Naive B cell (primary cell): Measurements from ENCODE around the gene CPPED1. TPM values are rescaled to one million over a fixed set of nuclear protein-coding genes. Genes with fewer than 3 reads are reported as not detected.
A peak's percentile ranks its signal among the peaks of the same experiment; 100 is the strongest.
"Not testable (repeated sequence)": the region's sequence is repeated elsewhere in the genome, so short reads cannot be mapped to it uniquely, and the experiment has no call there.

Source experiments
- ATAC-seq, 2 donors: fragments of 150-1000 bp; cut with Tn5 transposase; 2 replicates each; pipeline ENCODE4 v1.10.0; 2021; ENCODE audit warnings: low read depth in 2 of 2, mild to moderate bottlenecking in 2 of 2, moderate library complexity in 2 of 2
- DNase-seq: peaks from one replicate; pipeline ENCODE4 v3.0.0; 2022
- H3K27ac Mint-ChIP-seq, 6 donors: one replicate each; pipeline ENCODE4 v1.8.0; 2020 to 2022; ENCODE audit warnings: mild to moderate bottlenecking in 6 of 6, mixed read lengths in 6 of 6, moderate library complexity in 5 of 6, inconsistent platforms in 2 of 6
- H3K27me3 Mint-ChIP-seq, 3 donors: one replicate each; pipeline ENCODE4 v1.8.0; 2021 to 2022; ENCODE audit warnings: mixed read lengths in 3 of 3, mild to moderate bottlenecking in 1 of 3
- H3K36me3 Mint-ChIP-seq, 2 donors: one replicate each; pipeline ENCODE4 v1.8.0; 2020 to 2022; ENCODE audit warnings: mixed read lengths in 2 of 2, inconsistent platforms in 1 of 2, mild to moderate bottlenecking in 1 of 2
- H3K4me1 Mint-ChIP-seq, 3 donors: one replicate each; pipeline ENCODE4 v1.8.0; 2020 to 2022; ENCODE audit warnings: mixed read lengths in 3 of 3, inconsistent platforms in 1 of 3, mild to moderate bottlenecking in 1 of 3, moderate library complexity in 1 of 3
- H3K4me3 Mint-ChIP-seq, 8 donors: one replicate each; pipeline ENCODE4 v1.8.0; 2020 to 2022; ENCODE audit warnings: mild to moderate bottlenecking in 8 of 8, mixed read lengths in 8 of 8, moderate library complexity in 8 of 8, inconsistent platforms in 2 of 8
- H3K9me3 Mint-ChIP-seq, 7 donors: one replicate each; pipeline ENCODE4 v1.8.0; 2020 to 2022; ENCODE audit warnings: mixed read lengths in 7 of 7, mild to moderate bottlenecking in 5 of 7, inconsistent platforms in 2 of 7, moderate library complexity in 1 of 7
- polyA plus RNA-seq, 6 donors: library from polyadenylated mRNA; unstranded; fragments of 300-500 nt; fragmentation: Illumina TruSeq; gene quantifications; one replicate each; pipeline ENCODE4 v1.2.3, GENCODE V29; 2021; ENCODE audit warnings: low read depth in 6 of 6

The CPPED1 gene
- polyA plus RNA-seq, 6 donors from 2014 or later, result 1.9 to 9.1 (median 8.2) TPM

GRCh38 chr16:12775656-12776236 lies 27.9 kb downstream of the CPPED1 start:
- Mint-ChIP-seq H3K27me3 (no peaks in the 10 kb centered on the region), H3K4me1 (peaks cover 0 to 5% (median 0%) of the 10 kb centered on the region in 3 donors), H3K4me3 (peak overlapping the region in 1 of 8 donors; percentile 40), H3K9me3 (peaks cover 0 to 6% (median 0%) of the 10 kb centered on the region in 7 donors), H3K27ac (no peak overlapping the region), H3K36me3 (peaks cover 23 to 32% of the 10 kb centered on the region in 2 donors)
- ATAC-seq (no peak), DNase-seq (no peak)

DNA sequence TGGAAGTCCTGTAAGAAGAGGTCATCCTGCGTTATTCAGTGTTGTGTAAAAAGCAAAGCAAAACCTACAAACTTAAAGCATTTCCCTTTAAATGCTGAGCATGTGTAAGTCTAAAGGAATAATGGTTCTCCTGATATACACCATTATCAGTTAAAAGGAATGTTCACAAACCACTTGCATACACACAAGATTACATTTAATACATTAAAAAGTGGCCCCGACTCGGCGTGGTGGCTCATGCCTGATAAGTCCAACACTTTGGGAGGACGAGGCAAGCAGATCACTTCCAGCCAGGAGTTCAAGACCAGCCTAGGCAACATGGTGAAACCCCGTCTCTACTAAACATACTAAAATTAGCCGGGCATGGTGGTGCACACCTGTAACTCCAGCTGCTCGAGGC lies 30.5 kb downstream of the CPPED1 start:
- ATAC-seq, result no peak
- no peak for DNase-seq
- no peak overlapping the region for H3K4me3 Mint-ChIP-seq
- H3K36me3 Mint-ChIP-seq, result peaks cover 18 to 20% of the 10 kb centered on the region in 2 donors
- H3K27me3 Mint-ChIP-seq, result no peaks in the 10 kb centered on the region
- H3K4me1 Mint-ChIP-seq, result peaks cover 0 to 5% (median under 1%) of the 10 kb centered on the region in 3 donors
- peak overlapping the region in 1 of 6 donors; percentile 27 for H3K27ac Mint-ChIP-seq
- H3K9me3 Mint-ChIP-seq, result peaks cover 0 to 6% (median 0%) of the 10 kb centered on the region in 7 donors

GRCh38 chr16:12771341-12771798 lies 32.3 kb downstream of the CPPED1 start:
- H3K9me3 Mint-ChIP-seq, result peaks cover 0 to 4% (median 0%) of the 10 kb centered on the region in 7 donors
- H3K4me3 Mint-ChIP-seq, result no peak overlapping the region
- DNase-seq (no peak), ATAC-seq (no peak)
- peaks cover 15 to 20% of the 10 kb centered on the region in 2 donors for H3K36me3 Mint-ChIP-seq
- peaks cover 1 to 5% (median 3%) of the 10 kb centered on the region in 3 donors for H3K4me1 Mint-ChIP-seq
- no peak overlapping the region for H3K27ac Mint-ChIP-seq
- H3K27me3 Mint-ChIP-seq, result no peaks in the 10 kb centered on the region

DNA sequence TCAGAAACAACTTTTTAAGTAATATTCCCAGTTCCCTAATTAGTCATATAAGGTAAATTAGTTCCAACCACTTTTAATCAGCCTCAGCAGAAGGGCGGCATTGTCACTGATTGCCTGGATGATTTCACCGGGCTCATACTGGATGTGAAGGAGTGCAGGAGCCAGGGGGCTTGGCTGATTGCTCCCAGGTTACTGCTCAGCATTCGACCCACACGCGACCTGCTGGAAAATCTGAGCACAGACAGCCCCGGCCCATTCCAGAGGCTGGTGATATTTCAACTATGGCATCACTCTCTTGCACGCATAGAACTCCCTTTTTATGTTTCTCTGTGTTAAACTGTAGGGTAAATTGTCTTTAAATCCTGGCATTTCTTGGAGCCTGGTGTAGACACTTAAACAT lies 34.2 kb downstream of the CPPED1 start:
- no peak for ATAC-seq
- Mint-ChIP-seq H3K36me3 (peaks cover 7 to 9% of the 10 kb centered on the region in 2 donors), H3K4me3 (no peak overlapping the region), H3K4me1 (peaks cover 1 to 5% (median 3%) of the 10 kb centered on the region in 3 donors), H3K9me3 (no peaks in the 10 kb centered on the region), H3K27ac (no peak overlapping the region), H3K27me3 (no peaks in the 10 kb centered on the region)
- no peak for DNase-seq

DNA sequence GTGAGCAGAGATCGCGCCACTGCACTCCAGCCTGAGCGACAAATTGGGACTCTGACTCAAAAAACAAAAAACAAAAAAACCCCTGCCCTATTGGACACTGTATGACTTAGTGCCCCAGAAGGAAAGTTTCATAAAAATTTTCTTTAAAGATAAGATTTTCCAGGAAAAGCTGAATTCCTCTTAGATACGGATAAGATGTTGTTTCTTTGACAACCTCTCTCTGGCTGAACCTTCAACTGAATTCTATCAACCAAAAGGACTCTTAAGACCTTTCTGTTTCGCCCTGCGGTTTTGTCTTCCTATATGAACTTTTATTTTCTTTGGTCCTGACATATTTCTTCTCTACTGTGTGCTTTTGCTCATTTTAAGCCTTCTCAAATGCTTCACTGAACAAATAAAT lies 35.8 kb downstream of the CPPED1 start:
- ATAC-seq, result no peak
- Mint-ChIP-seq H3K4me3 (no peak overlapping the region), H3K36me3 (peaks cover 6 to 7% of the 10 kb centered on the region in 2 donors), H3K9me3 (no peaks in the 10 kb centered on the region), H3K27ac (peak overlapping the region in 1 of 6 donors; percentile 17), H3K4me1 (peaks cover 1 to 5% (median 3%) of the 10 kb centered on the region in 3 donors), H3K27me3 (no peaks in the 10 kb centered on the region)
- DNase-seq, result no peak

GRCh38 chr16:12766853-12767252 lies 36.8 kb downstream of the CPPED1 start:
- Mint-ChIP-seq H3K36me3 (peaks cover 6 to 7% of the 10 kb centered on the region in 2 donors), H3K4me1 (peaks cover 1 to 5% (median 3%) of the 10 kb centered on the region in 3 donors), H3K27ac (peak overlapping the region in 1 of 6 donors; percentile 75), H3K9me3 (no peaks in the 10 kb centered on the region), H3K27me3 (no peaks in the 10 kb centered on the region), H3K4me3 (no peak overlapping the region)
- no peak for ATAC-seq
- no peak for DNase-seq

- H3K36me3 Mint-ChIP-seq, DNase-seq, ATAC-seq, H3K9me3 Mint-ChIP-seq, H3K4me1 Mint-ChIP-seq, H3K27me3 Mint-ChIP-seq: not testable (repeated sequence)
- Mint-ChIP-seq H3K27ac (peak overlapping the region in 1 of 6 donors; percentile 72), H3K4me3 (peak overlapping the region in 1 of 8 donors; percentile 61)
Measured at GRCh38 chr16:12766208-12766607, 37.5 kb downstream of the CPPED1 start.

- Mint-ChIP-seq H3K36me3 (peaks cover 0 to 4% of the 10 kb centered on the region in 2 donors), H3K4me3 (no peak overlapping the region), H3K4me1 (peaks cover 0 to 6% (median 3%) of the 10 kb centered on the region in 3 donors), H3K27me3 (no peaks in the 10 kb centered on the region), H3K9me3 (no peaks in the 10 kb centered on the region), H3K27ac (no peak overlapping the region)
- no peak for DNase-seq
- no peak for ATAC-seq
Measured at GRCh38 chr16:12764813-12765488, 38.7 kb downstream of the CPPED1 start.

GRCh38 chr16:12763517-12763916 lies 40.2 kb downstream of the CPPED1 start:
- H3K36me3 Mint-ChIP-seq, result peaks cover 0 to 4% of the 10 kb centered on the region in 2 donors
- no peak overlapping the region for H3K4me3 Mint-ChIP-seq
- ATAC-seq, result no peak
- peaks cover 0 to 18% (median 3%) of the 10 kb centered on the region in 3 donors for H3K4me1 Mint-ChIP-seq
- no peak overlapping the region for H3K27ac Mint-ChIP-seq
- no peaks in the 10 kb centered on the region for H3K9me3 Mint-ChIP-seq
- no peak for DNase-seq
- no peaks in the 10 kb centered on the region for H3K27me3 Mint-ChIP-seq

DNA sequence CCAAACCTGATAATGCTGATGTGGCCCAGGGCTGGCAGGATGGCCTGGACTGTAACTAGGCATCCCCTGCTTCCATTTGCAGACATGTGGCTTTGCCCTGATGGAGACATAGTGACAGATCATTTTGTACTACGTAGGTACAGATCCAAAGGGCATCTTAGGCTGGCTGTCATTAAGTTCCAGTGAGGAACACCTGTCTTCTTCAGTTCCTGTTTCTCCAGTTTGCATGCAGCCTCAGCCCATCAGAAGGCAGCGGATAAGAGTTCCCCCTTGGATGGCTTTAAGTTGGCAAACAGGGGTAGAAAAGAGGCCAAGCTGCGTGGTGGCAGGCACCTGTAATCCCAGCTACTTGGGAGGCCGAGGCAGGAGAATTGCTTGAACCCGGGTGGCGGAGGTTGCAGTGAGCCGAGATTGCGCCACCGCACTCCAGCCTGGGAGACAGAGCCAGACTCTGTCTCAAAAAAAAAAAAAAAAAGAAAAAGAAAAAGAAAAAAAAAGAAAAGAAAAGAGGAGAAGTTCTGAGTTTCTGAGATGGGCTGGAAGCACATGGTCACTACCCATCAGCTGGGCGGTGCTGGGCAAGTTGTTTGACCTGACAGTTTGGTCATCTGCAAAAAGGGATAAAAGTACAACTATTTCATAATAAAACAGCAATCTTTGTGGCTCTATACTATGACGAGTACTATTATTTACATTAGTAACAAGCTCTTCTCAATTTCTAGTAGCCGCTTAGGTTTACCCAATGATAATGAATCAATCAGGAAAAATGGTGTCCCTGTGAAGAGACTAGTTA lies 42.7 kb downstream of the CPPED1 start:
- ATAC-seq (no peak), DNase-seq (no peak)
- Mint-ChIP-seq H3K27me3 (no peaks in the 10 kb centered on the region), H3K27ac (peak overlapping the region in 1 of 6 donors; percentile 26), H3K4me1 (peaks cover 0 to 21% (median 0%) of the 10 kb centered on the region in 3 donors), H3K4me3 (no peak overlapping the region), H3K9me3 (no peaks in the 10 kb centered on the region), H3K36me3 (peaks cover 0 to 4% of the 10 kb centered on the region in 2 donors)

DNA sequence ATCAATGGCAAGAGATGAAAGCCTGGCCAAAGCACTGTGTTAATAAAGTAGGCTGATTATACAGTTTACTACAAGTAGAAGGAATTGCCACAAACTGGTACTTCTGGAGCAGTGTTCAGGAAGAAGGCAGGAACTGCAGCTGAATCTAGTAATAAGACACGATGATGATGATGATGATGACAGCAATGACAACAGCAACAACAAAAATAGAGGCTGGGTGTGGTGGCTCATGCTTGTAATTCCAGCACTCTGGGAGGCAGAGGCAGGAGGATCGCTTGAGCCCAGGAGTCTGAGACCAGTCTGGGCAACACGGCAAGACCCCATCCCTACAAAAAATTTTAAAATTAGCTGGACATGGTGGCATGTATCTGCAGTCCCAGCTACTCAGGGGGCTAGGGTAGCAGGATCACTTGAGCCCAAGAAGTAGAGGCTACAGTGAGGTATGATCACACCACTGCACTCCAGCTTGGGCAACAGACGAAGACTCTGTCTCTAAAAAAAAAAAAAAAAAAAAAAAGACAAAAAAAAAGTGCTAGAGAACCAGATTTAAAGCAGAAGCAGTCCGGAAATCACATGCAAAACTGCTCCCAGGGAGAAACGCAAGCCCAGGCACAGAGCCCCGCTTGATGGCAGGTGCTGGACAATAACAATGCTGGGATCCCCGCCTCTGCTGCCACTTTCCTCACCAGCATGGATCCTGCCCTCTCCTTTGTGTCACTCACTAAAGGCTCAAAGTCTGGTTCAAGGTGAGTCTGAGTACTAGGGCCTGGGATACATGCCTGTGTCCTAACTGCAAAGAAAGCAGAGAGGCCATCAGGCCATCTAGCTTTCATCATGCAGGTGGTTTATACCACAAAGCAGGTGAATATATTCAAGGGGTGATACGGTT lies 44.8 kb downstream of the CPPED1 start:
- H3K4me3 Mint-ChIP-seq, result peak overlapping the region in 1 of 8 donors; percentile 29
- H3K27me3 Mint-ChIP-seq, result no peaks in the 10 kb centered on the region
- H3K36me3 Mint-ChIP-seq, result no peaks in the 10 kb centered on the region
- peak overlapping the region in 1 of 6 donors; percentile 92 for H3K27ac Mint-ChIP-seq
- H3K4me1 Mint-ChIP-seq, result peaks cover 0 to 21% (median 0%) of the 10 kb centered on the region in 3 donors
- no peak for ATAC-seq
- DNase-seq, result no peak
- no peaks in the 10 kb centered on the region for H3K9me3 Mint-ChIP-seq

DNA sequence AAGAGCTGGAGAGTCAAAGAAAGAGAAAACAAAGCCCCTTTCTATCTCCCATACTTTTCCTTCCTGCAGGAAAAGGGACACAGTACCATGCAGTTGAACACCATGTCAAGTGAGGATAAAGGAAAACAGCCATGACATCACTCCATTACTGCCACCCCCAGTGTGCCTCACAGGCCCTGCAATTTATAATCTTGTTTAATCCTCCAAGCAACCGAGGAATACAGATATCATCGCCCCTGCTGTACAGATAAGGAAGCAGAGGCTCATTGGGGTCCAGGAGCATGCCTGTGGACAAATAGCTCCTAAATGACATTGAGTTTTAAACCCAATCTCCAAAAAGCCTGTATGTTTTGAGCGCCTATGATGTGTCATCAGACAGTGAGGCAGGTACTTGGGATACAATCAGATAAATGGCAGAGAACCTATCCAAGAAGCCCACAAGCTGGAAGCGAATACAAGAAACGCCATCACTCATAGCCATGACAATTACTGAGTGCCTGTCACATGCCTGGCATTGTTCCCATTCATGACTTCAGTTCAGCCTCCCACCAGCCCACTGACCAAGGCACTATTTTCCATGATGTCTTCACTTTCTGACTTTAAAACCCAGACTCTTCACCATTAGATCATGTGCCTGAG lies 45.5 kb downstream of the CPPED1 start:
- Mint-ChIP-seq H3K9me3 (no peaks in the 10 kb centered on the region), H3K4me3 (no peak overlapping the region), H3K27me3 (no peaks in the 10 kb centered on the region), H3K4me1 (peaks cover 0 to 21% (median 6%) of the 10 kb centered on the region in 3 donors), H3K27ac (peak overlapping the region in 1 of 6 donors; percentile 92), H3K36me3 (no peaks in the 10 kb centered on the region)
- no peak for ATAC-seq
- no peak for DNase-seq
